Stimulated activated CD8-positive, alpha-beta memory T cell treated with anti-CD3 and anti-CD28 coated beads, Interleukin-7, amount 100 ng/mL, for 24 hours (primary cell): ENCODE results near the gene RACK1.

Experiments
- DNase-seq: peaks from one replicate; pipeline ENCODE4 v3.0.0-alpha.2; 2020; ENCODE audit warnings: low read depth

Gene RACK1

GRCh38 chr5:181259974-181260719 lies 16.4 kb upstream of the RACK1 start:
- DNase-seq, result no peak

- DNase-seq, result no peak
Measured at GRCh38 chr5:181259283-181259682, 15.6 kb upstream of the RACK1 start.

- DNase-seq, result no peak
Measured at GRCh38 chr5:181258576-181258975, 14.9 kb upstream of the RACK1 start.

GRCh38 chr5:181255836-181256578 lies 12.3 kb upstream of the RACK1 start:
- no peak for DNase-seq

- no peak for DNase-seq
Measured at GRCh38 chr5:181255276-181255675, 11.6 kb upstream of the RACK1 start.

GRCh38 chr5:181248277-181248676 lies 4.6 kb upstream of the RACK1 start:
- DNase-seq, result no peak

- no peak for DNase-seq
Measured at GRCh38 chr5:181246276-181247049, 2.8 kb upstream of the RACK1 start.

GRCh38 chr5:181245427-181246275 lies 1.9 kb upstream of the RACK1 start:
- no peak for DNase-seq

- no peak for DNase-seq
Measured at GRCh38 chr5:181243018-181243563, 615 bp downstream of the RACK1 start.

GRCh38 chr5:181242031-181242451 lies 1.7 kb downstream of the RACK1 start:
- DNase-seq, result no peak

- no peak for DNase-seq
Measured at GRCh38 chr5:181241393-181241975, 2.2 kb downstream of the RACK1 start.

- DNase-seq, result no peak
Measured at GRCh38 chr5:181239062-181239663, 4.5 kb downstream of the RACK1 start.

- no peak for DNase-seq
Measured at GRCh38 chr5:181237729-181238385, 5.8 kb downstream of the RACK1 start.

- no peak for DNase-seq
Measured at GRCh38 chr5:181236954-181237641, 6.6 kb downstream of the RACK1 start.

- DNase-seq, result no peak
Measured at GRCh38 chr5:181236471-181236870, 7.2 kb downstream of the RACK1 start.

GRCh38 chr5:181235689-181236366 lies 7.9 kb downstream of the RACK1 start:
- DNase-seq, result no peak

GRCh38 chr5:181235323-181235688 lies 8.4 kb downstream of the RACK1 start:
- no peak for DNase-seq

GRCh38 chr5:181234455-181235306 lies 9.0 kb downstream of the RACK1 start:
- DNase-seq, result no peak
